ENCODE data around the gene KIAA0753.

DNA sequence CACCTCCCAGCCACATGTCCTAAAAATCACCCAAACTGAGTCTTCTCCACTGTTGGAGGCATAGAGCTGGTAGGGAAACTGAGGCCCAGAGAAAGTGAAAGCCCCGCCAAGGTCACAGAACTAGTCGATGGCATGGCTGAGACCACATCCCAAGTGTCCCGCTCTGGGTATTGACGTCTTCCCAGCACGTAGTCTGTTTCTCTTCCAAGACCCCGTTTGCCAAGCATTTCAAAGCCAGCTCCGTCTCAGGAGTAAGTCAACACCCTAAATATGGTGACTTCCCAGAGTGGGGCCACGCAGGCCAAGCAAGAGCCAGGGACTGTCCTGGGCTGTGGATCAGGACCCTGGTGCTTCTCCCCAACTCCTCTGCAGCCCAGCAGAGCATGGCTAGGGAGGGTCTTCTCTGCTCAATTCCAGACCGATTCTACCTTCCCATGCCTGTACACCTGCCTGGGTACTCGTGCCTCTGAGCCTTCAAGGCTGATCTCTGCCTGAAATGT, 103.9 kb downstream of the KIAA0753 start:
- TF ChIP-seq, protein P1, sequence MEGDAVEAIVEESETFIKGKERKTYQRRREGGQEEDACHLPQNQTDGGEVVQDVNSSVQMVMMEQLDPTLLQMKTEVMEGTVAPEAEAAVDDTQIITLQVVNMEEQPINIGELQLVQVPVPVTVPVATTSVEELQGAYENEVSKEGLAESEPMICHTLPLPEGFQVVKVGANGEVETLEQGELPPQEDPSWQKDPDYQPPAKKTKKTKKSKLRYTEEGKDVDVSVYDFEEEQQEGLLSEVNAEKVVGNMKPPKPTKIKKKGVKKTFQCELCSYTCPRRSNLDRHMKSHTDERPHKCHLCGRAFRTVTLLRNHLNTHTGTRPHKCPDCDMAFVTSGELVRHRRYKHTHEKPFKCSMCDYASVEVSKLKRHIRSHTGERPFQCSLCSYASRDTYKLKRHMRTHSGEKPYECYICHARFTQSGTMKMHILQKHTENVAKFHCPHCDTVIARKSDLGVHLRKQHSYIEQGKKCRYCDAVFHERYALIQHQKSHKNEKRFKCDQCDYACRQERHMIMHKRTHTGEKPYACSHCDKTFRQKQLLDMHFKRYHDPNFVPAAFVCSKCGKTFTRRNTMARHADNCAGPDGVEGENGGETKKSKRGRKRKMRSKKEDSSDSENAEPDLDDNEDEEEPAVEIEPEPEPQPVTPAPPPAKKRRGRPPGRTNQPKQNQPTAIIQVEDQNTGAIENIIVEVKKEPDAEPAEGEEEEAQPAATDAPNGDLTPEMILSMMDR (IDR thresholded peaks at IDR 0.05; ENCODE audit: insufficient read depth, low read length, poor library complexity, severe bottlenecking), result no peak
- no peak for TF ChIP-seq EZH2phosphoT487 (conservative IDR thresholded peaks at IDR 0.05; ENCODE audit: low read length)
